Left renal cortex interstitium (tissue), 4 donors: ENCODE measurements around the gene FRRS1L. TPM values are rescaled to one million over a fixed set of nuclear protein-coding genes. Genes with fewer than 3 reads are reported as not detected.
A peak's percentile ranks its signal among the peaks of the same experiment; 100 is the strongest.
"Not testable (repeated sequence)": the region's sequence is repeated elsewhere in the genome, so short reads cannot be mapped to it uniquely, and the experiment has no call there.

ENCODE experiments used
- DNase-seq, 4 donors: peaks; one replicate each; pipeline ENCODE4 v3.0.0-alpha.2; 2013; ENCODE audit warnings: low read depth in 4 of 4, low spot score in 2 of 4, missing footprints in 1 of 4
- polyA plus RNA-seq, 4 donors: library from polyadenylated mRNA; unstranded; fragments of 120-200 nt; gene quantifications; one replicate each; pipeline ENCODE4 v1.2.1, GENCODE V29; 2013; ENCODE audit not compliant: insufficient read length in 4 of 4

FRRS1L gene
- polyA plus RNA-seq, 4 donors: 2.4 to 4.4 (median 3.1) TPM

DNA sequence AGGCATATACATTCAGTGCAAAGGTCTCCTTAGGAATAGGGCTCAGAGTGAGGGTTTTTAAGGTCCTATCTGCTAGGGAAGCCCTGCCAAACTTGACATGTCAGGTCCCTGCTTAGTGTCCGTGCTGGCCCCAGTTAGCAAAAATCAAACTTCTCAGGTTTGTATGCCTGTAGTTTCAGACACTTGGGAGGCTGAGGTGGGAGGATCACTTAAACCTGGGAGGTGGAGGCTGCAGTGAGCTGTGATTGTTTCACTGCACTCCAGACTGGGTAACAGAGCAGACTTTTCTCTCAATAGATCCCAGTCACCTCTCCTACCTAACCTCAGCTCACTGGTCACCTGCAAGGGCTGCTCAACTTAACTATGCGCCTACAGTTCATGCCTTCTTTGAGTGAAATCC, 28.6 kb downstream of the FRRS1L start:
- DNase-seq: no peak

GRCh38 chr9:109134167-109134578, 32.9 kb downstream of the FRRS1L start:
- DNase-seq: no peak

- DNase-seq: no peak
These were observed 33.5 kb downstream of the FRRS1L start for GRCh38 chr9:109133533-109133932.

GRCh38 chr9:109132567-109133021, 34.5 kb downstream of the FRRS1L start:
- no peak for DNase-seq

- DNase-seq: no peak
These were observed 37.4 kb downstream of the FRRS1L start for GRCh38 chr9:109129470-109130197.

DNA sequence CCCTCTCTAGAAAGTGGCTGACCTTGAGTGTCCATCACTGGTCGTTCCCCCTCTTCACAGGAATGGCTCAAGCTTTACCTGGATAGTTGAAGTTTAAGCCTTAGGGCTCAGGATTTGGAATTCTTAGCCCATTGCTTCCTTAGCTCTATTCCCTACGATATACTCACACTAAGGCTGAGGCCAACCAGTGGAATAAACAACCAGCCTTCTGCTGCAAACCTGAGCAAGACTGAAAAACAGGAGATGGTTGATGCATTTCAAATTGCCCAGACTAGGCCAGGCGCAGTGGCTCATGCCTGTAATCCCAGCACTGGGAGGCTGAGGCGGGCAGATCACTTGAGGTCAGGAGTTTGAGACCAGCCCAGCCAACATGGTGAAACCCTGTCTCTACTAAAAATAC, 40.4 kb downstream of the FRRS1L start:
- not testable (repeated sequence) for DNase-seq

DNA sequence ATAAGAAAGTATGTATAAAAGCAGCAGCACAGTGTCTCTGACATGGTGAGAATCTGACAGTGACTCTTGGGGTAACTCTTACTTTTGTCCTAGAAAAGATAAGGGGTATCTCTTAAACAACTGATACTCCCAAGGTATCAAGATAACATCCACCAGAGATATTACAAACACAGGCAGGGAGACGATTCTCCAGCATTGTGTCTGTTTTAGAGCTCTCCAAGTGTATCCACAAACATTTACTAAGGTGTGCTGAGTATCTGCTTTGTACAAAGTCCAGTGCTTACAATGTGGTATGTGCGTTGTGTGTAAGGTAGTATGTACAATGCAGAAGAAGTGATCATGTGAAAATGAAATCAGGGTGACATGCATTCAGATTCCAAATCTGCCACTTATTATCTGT, 42.9 kb downstream of the FRRS1L start:
- DNase-seq: no peak

DNA sequence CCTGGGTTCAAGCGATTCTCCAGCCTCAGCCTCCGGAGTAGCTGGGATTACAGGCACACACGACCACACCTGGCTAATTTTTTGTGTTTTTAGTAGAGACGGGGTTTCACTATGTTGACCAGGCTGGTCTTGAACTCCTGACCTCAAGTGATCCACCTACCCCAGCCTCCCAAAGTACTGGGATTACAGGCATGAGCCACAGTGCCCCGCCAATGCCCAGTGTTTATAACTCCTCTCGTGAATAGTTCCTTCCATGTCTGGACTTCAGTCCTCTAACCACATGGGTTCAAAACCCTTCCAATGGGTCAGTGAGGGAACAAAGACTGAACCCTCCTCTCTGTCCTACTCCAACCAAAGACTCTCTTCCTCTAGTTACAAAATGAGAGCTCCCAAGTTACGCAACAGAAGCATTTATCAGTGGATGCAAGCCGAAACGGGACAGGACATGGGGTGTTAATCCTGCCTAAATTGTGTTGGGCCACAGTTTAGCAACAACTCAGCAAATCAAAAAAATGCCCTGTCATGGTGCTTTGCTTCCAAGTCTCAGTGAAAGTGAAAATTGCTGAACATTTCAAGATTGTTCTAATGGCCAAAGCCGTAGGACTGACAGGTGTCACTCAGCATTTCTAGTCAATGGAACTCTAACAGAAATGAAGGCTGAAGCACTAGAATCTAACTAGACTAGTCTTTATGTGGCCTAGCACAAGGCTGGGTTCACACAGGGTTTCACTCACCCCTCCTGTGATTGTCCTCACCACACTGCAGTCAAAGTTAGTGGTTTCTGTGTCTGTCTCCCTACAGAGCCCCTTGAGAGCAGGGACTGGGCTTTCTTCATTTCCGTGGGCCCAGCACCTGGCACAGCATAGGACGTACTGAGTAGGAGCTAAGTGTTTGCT, 44.1 kb downstream of the FRRS1L start:
- no peak for DNase-seq

DNA sequence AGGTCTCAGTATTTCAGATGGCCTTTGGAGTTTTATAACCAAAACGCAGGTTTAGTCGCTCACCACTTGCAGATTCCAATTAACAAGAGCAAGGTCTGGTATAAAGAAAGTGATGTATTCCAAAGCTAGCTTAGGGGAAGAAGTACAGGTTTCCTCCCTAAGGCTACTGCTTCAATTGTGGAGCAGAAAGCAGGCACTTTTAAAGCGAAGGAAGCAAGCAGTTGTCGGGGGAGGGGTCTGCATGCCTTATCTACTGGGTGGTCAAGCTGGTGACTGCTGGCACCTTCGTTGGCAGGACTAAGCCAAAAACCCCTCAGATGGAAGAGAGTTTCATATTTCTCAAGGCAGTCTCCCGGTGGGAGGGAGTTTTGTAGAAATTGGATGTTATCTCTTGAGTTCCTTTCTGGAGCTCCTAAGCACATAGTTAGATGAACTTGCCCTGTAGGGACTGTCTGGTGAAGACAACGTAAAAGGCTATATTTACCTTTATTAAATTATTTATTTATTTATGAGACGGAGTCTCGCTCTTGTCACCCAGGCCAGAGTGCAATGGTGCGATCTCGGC, 45.7 kb downstream of the FRRS1L start:
- no peak for DNase-seq

DNA sequence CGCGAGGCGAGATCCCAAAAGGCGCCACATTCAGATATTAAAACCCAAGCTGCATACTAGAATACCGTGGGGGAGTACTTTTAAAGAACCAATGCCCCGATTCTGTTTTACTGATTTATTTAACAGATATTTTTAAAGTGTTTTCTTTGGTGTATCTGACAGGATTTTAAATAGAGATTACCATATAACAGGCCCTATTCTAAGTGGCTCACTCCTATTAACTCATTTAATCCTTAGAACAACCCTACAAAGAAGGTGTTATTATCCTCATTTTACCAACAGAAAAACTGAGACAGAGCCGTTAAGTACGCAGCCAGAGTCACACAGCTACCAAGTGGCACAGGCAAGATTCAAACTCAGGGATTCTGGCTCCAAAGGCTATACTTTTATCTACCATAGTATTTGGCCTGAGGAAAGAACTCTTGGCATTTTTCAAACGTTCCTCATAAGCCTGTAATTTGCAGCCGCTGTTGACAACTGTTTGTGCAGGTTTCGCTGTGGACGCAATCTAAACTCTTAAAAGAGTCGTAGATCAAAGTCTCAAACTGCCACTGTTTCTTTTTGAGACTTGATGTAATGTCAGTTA, 46.8 kb downstream of the FRRS1L start:
- DNase-seq: no peak

DNA sequence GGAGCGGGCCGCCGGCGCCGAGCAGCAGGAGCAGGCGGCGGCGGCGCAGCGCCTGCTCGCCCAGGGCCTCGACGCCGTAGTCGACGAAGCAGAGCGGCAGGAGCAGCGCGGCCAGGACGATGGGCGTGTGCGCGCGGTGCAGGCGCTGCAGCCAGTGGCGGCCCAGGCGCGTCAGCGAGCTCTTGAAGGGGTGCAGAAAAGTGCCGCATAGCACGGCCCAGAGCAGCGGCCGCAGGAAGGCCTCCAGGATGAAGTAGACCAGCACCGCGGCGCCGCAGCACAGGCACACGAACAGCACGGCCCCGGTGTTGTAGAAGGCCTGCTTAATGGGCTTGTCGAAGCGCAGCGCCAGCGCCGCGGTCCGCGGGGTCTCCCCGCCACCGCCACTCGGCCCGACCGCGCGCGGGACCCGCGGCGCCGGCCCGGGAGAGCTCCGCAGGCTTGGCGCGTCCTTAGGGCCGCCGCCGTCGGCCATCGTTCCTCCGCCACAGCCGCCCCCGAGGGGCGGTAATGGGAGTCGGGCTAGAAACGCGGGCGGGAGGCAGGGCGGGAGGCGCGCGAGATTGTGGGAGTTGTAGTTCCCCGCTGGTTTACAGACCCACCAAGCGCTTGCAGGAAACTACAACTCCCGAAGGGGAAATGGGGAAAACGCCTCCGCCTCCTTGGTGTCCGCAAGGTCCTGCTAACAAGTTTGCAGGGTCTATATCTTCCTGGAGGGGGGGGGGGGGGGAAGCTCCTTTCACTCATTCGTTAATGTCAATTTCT, 47.4 kb downstream of the FRRS1L start, which contains the start of gene TMEM245:
TMEM245 (minus strand) TSS at position 509 of the 765 bp plus-strand sequence; CDS start at position 475, 34 bp downstream.
- DNase-seq: peak in 3 of 4 donors; percentile 93 to 97 (median 95)

GRCh38 chr9:109118808-109119438, 48.1 kb downstream of the FRRS1L start:
- no peak for DNase-seq

DNA sequence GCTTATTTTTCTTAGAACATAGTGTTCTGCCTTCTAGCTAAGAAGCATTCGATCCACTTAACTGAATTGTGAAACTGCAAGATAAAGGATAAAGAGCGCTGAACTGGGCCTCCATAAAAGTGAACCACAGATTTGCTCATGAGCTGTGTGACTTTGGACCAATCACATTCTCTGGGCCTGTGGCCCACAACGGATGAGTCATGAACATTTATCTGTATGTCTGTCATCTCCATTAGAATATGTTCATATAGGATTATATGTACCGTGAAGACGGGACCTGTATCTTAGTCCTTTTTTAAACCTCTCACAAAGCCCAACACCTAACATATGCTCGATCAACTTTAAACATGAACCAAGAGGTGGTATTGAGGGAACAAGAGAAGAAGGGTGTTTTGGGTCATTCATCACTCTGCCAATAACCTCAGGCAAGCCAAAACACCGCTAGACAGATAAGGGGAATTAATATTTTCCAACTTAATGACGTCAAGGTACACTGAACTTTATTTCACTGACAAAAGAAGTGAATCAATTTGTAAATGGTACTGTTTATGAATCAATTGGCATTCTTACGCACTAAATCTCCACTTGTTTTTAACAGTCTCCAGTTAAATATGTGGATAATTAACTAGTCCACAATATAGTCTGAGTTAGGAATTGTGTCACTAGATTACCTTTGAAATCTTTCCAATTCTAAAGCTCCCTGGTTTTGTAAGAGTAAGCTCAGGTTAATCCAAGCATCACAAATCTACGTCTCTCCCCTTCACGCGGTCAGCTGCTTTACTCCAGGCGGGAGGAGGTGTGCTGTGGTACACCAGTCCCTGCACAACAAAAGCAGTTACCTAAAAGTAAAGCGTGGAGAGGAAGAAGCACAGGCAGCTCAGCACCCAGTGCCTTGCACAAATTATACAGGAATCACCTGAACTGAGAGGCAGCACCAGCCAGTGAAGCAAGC, 48.9 kb downstream of the FRRS1L start:
- peak in 1 of 4 donors; percentile 24 for DNase-seq

GRCh38 chr9:109115931-109116526, 51.0 kb downstream of the FRRS1L start:
- DNase-seq: no peak

DNA sequence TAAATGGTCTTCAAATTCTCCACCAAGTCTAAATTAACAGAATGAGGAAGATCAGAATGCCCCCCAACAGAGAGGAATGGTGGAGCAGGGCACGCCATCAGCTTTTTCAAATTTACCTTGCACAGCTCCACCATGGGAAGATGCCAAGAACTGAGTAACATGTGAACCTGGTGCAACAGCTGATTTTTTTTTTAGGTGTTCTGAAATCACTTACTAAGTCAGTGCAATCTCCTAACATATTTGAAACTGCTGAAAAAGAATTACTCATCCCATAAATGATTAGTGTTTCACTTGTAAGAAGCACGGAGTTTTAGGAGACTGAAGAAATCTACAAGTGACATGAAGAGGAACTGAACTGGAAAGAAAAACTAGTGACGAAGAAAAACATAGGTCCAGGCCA, 52.4 kb downstream of the FRRS1L start:
- DNase-seq: no peak

GRCh38 chr9:109113892-109114609, 53.0 kb downstream of the FRRS1L start:
- no peak for DNase-seq

DNA sequence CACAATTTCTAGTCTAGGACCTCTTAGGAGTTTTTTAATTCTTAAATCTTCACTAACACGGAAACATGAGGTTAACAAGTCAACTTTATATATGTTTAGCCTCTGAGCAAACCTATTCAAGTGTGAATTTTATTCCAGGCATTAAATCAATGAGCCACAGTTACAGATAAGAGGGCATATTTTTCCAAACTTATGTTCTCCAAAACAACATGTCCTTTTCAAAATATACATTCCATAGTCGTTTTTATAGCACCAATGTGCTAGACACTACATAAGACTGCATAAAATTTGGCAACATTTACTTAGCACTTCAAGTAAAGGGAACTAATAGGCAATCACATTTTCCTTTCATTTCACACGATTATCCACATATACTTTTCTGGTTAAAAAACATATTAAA, 53.8 kb downstream of the FRRS1L start:
- DNase-seq: peak in 1 of 4 donors; percentile 28
